KMS-11 (cell line): Measurements from ENCODE around the gene ZNF106.

Experiments
- H2AFZ ChIP-seq: fragments of 200-600 bp; sonication (generic); 2 replicates; pipeline ENCODE4 v1.6.1; 2016; ENCODE audit warnings: antibody characterized with exemption, mixed run types, low read depth
- H3K27ac ChIP-seq: fragments of 200-600 bp; sonication (generic); 2 replicates; pipeline ENCODE4 v1.6.1; 2016; ENCODE audit warnings: mild to moderate bottlenecking, mixed run types
- H3K27me3 ChIP-seq: fragments of 200-600 bp; sonication (generic); 2 replicates; pipeline ENCODE4 v1.6.1; 2017; ENCODE audit warnings: mild to moderate bottlenecking, low read depth, mixed run types, moderate library complexity; ENCODE audit not compliant: insufficient read depth
- H3K36me3 ChIP-seq: fragments of 200-600 bp; sonication (generic); 2 replicates; pipeline ENCODE4 v1.6.1; 2017; ENCODE audit warnings: mild to moderate bottlenecking, mixed run types; ENCODE audit not compliant: insufficient read depth
- H3K4me1 ChIP-seq: fragments of 200-600 bp; sonication (generic); 2 replicates; pipeline ENCODE4 v1.6.1; 2016; ENCODE audit warnings: mild to moderate bottlenecking, low read depth, mixed run types; ENCODE audit not compliant: poor library complexity, severe bottlenecking
- H3K4me2 ChIP-seq: fragments of 200-600 bp; sonication (generic); 2 replicates; pipeline ENCODE4 v1.7.0; 2016; ENCODE audit warnings: mild to moderate bottlenecking, mixed run types
- H3K4me3 ChIP-seq: fragments of 200-600 bp; sonication (generic); IDR thresholded peaks from 2 replicates; pipeline ENCODE4 v1.6.1; 2017; ENCODE audit warnings: low read depth, low read length, mixed read lengths; ENCODE audit not compliant: insufficient read depth
- H3K79me2 ChIP-seq: fragments of 200-600 bp; sonication (generic); 2 replicates; pipeline ENCODE4 v1.6.1; 2016; ENCODE audit warnings: low read depth, mixed run types; ENCODE audit not compliant: insufficient read depth
- H3K9ac ChIP-seq: fragments of 200-600 bp; sonication (generic); 2 replicates; pipeline ENCODE4 v1.6.1; 2016; ENCODE audit warnings: mild to moderate bottlenecking, mixed run types
- H4K20me1 ChIP-seq: fragments of 200-600 bp; sonication (generic); 2 replicates; pipeline ENCODE4 v1.6.1; 2016; ENCODE audit warnings: mild to moderate bottlenecking, mixed run types; ENCODE audit not compliant: insufficient read depth
- TF ChIP-seq, protein P1 (sequence below): fragments of 200-600 bp; sonication (generic); conservative IDR thresholded peaks from 2 replicates; pipeline ENCODE4 v1.6.1; 2017; ENCODE audit warnings: low read depth, mild to moderate bottlenecking, antibody characterized with exemption, low read length, moderate library complexity, mixed read lengths

Gene ZNF106

GRCh38 chr15:42392309-42393024 lies 98.5 kb downstream of the ZNF106 start:
- Histone ChIP-seq H3K36me3 (no peaks in the 10 kb centered on the region), H3K27ac (no peak overlapping the region), H3K9ac (no peak overlapping the region), H3K4me3 (no peak overlapping the region), H3K4me1 (no peaks in the 10 kb centered on the region), H3K4me2 (no peak overlapping the region), H2AFZ (no peak overlapping the region), H3K79me2 (no peaks in the 10 kb centered on the region), H4K20me1 (no peaks in the 10 kb centered on the region), H3K27me3 (no peaks in the 10 kb centered on the region)
- TF ChIP-seq, protein P1, sequence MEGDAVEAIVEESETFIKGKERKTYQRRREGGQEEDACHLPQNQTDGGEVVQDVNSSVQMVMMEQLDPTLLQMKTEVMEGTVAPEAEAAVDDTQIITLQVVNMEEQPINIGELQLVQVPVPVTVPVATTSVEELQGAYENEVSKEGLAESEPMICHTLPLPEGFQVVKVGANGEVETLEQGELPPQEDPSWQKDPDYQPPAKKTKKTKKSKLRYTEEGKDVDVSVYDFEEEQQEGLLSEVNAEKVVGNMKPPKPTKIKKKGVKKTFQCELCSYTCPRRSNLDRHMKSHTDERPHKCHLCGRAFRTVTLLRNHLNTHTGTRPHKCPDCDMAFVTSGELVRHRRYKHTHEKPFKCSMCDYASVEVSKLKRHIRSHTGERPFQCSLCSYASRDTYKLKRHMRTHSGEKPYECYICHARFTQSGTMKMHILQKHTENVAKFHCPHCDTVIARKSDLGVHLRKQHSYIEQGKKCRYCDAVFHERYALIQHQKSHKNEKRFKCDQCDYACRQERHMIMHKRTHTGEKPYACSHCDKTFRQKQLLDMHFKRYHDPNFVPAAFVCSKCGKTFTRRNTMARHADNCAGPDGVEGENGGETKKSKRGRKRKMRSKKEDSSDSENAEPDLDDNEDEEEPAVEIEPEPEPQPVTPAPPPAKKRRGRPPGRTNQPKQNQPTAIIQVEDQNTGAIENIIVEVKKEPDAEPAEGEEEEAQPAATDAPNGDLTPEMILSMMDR, result no peak

GRCh38 chr15:42387603-42388002 lies 103.3 kb downstream of the ZNF106 start:
- Histone ChIP-seq H3K27ac (no peak overlapping the region), H2AFZ (no peak overlapping the region), H3K4me2 (no peak overlapping the region), H3K27me3 (no peaks in the 10 kb centered on the region), H3K36me3 (no peaks in the 10 kb centered on the region), H3K9ac (no peak overlapping the region), H3K4me1 (no peaks in the 10 kb centered on the region), H3K4me3 (no peak overlapping the region), H3K79me2 (no peaks in the 10 kb centered on the region), H4K20me1 (no peaks in the 10 kb centered on the region)
- TF ChIP-seq, protein P1, result no peak

- no peak overlapping the region for H3K9ac ChIP-seq
- H3K36me3 ChIP-seq, result no peaks in the 10 kb centered on the region
- no peaks in the 10 kb centered on the region for H3K4me1 ChIP-seq
- H4K20me1 ChIP-seq, result no peaks in the 10 kb centered on the region
- H3K79me2 ChIP-seq, result no peaks in the 10 kb centered on the region
- H3K4me2 ChIP-seq, result no peak overlapping the region
- H2AFZ ChIP-seq, result no peak overlapping the region
- H3K4me3 ChIP-seq, result no peak overlapping the region
- H3K27me3 ChIP-seq, result no peaks in the 10 kb centered on the region
- TF ChIP-seq, protein P1, result no peak
- H3K27ac ChIP-seq, result no peak overlapping the region
These were observed 104.8 kb downstream of the ZNF106 start for GRCh38 chr15:42385980-42386700.

DNA sequence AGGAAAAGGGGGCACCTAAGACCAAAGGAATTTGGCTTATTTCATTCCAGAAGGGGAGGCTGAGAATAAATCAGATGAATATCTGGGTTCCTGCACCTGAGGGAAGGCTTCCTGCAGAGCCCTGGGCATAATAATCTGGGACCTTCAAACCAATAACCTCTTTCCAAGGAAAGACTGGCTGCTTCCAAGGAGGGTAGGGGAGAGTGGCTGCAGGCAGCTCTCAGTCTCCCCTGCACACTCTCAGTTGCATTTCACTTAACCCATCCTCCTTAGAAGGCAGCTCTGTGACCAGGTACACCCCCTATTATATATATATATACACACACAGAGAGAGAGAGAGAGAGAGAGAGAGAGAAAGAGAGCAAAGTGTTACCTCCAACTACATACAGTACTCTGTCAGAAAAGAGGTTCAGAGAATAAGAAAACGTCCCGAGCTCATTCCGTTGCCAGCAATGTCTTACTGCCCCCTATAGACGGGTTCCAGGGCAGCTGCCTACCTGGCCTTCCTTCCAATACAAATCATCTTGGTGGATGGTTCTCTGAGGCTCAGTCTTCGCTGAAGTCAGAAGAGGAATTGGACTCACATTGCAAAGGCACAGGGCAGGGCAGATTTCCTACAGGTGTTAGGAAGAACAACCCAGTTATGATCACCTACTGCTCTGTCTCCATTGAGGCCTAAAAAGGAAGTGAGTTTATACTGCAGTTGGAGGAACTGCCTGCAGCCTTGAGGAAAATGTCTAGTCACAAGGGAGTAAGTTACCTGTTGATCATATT lies 105.5 kb downstream of the ZNF106 start:
- no peaks in the 10 kb centered on the region for H3K27me3 ChIP-seq
- no peaks in the 10 kb centered on the region for H3K79me2 ChIP-seq
- TF ChIP-seq, protein P1, result peak; percentile 50
- H3K9ac ChIP-seq, result no peak overlapping the region
- no peak overlapping the region for H3K4me3 ChIP-seq
- no peak overlapping the region for H2AFZ ChIP-seq
- no peaks in the 10 kb centered on the region for H4K20me1 ChIP-seq
- H3K27ac ChIP-seq, result no peak overlapping the region
- H3K4me2 ChIP-seq, result no peak overlapping the region
- H3K36me3 ChIP-seq, result no peaks in the 10 kb centered on the region
- no peaks in the 10 kb centered on the region for H3K4me1 ChIP-seq
